Neural cell (in vitro differentiated cells): Measurements from ENCODE around the gene DNAJC5G. TPM values are rescaled to one million over a fixed set of nuclear protein-coding genes. Genes with fewer than 3 reads are reported as not detected.
"Not testable (repeated sequence)": the region's sequence is repeated elsewhere in the genome, so short reads cannot be mapped to it uniquely, and the experiment has no call there.

Experiments used
- H2AFZ ChIP-seq: fragments of 200-600, 300-800 bp; sonication (generic), shearing (Covaris generic); 2 replicates; pipeline ENCODE4 v1.6.0; 2014; ENCODE audit warnings: low read depth, mild to moderate bottlenecking, antibody characterized with exemption, low read length, moderate library complexity
- H3F3A ChIP-seq: fragments of 200-600 bp; shearing (Covaris generic); 2 replicates; pipeline ENCODE4 v1.6.1; 2016; ENCODE audit warnings: mild to moderate bottlenecking, moderate library complexity, mixed read lengths, antibody characterized with exemption, low read length; ENCODE audit not compliant: insufficient read depth, poor library complexity, severe bottlenecking
- H3K27ac ChIP-seq: fragments of 200-600, 300-800 bp; sonication (generic), shearing (Covaris generic); 2 replicates; pipeline ENCODE4 v1.5.1; 2014; ENCODE audit warnings: mild to moderate bottlenecking, low read length, moderate library complexity
- H3K27me3 ChIP-seq: fragments of 300-800, 200-600 bp; sonication (generic), shearing (Covaris generic); 2 replicates; pipeline ENCODE4 v1.6.0; 2014; ENCODE audit warnings: mild to moderate bottlenecking, low read depth, low read length, moderate library complexity; ENCODE audit not compliant: insufficient read depth
- H3K36me3 ChIP-seq: fragments of 300-800, 200-600 bp; sonication (generic), shearing (Covaris generic); 2 replicates; pipeline ENCODE4 v1.5.1; 2014; ENCODE audit warnings: mild to moderate bottlenecking, antibody characterized with exemption, low read length, moderate library complexity; ENCODE audit not compliant: insufficient read depth
- H3K4me2 ChIP-seq: fragments of 300-800, 200-600 bp; sonication (generic), shearing (Covaris generic); 2 replicates; pipeline ENCODE4 v1.6.0; 2014; ENCODE audit warnings: mild to moderate bottlenecking, low read length
- H3K4me3 ChIP-seq: fragments of 300-800, 200-600 bp; sonication (generic), shearing (Covaris generic); 2 replicates; pipeline ENCODE4 v1.5.1; 2014; ENCODE audit warnings: mild to moderate bottlenecking, low read length, moderate library complexity
- H3K79me2 ChIP-seq: fragments of 200-600 bp; shearing (Covaris generic); replicated peaks from 2 replicates; pipeline ENCODE4 v1.6.0; 2014; ENCODE audit warnings: mild to moderate bottlenecking, low read length, moderate library complexity; ENCODE audit not compliant: insufficient read depth
- H3K9ac ChIP-seq: fragments of 300-800, 200-600 bp; sonication (generic), shearing (Covaris generic); 2 replicates; pipeline ENCODE4 v1.6.1; 2016; ENCODE audit warnings: mild to moderate bottlenecking, low read length, mixed read lengths
- H3K9me2 ChIP-seq: fragments of 200-600 bp; shearing (Covaris generic); 2 replicates; pipeline ENCODE4 v1.6.1; 2016; ENCODE audit warnings: mild to moderate bottlenecking, low read length, mixed read lengths; ENCODE audit not compliant: insufficient read depth
- H3K9me3 ChIP-seq: fragments of 200-600, 300-800 bp; sonication (generic), shearing (Covaris generic); 2 replicates; pipeline ENCODE4 v1.6.1; 2016; ENCODE audit warnings: mild to moderate bottlenecking, mixed run types, low read length, moderate library complexity, mixed read lengths
- H4K20me1 ChIP-seq: fragments of 200-600 bp; shearing (Covaris generic); 2 replicates; pipeline ENCODE4 v1.6.1; 2016; ENCODE audit warnings: mild to moderate bottlenecking, mixed run types; ENCODE audit not compliant: insufficient read depth
- CTCF ChIP-seq: fragments of 450-650 bp; IDR thresholded peaks from 2 replicates; pipeline ENCODE4 v1.5.1; 2014; ENCODE audit warnings: antibody characterized with exemption, mild to moderate bottlenecking, moderate library complexity; ENCODE audit not compliant: poor library complexity, severe bottlenecking
- EP300 ChIP-seq: fragments of 450-650 bp; conservative IDR thresholded peaks from 2 replicates; pipeline ENCODE4 v1.6.1; 2014; ENCODE audit warnings: antibody characterized with exemption, mild to moderate bottlenecking, moderate library complexity; ENCODE audit not compliant: poor library complexity, severe bottlenecking
- EZH2 ChIP-seq: fragments of 200-600, 300-800 bp; shearing (Covaris generic), sonication (generic); IDR thresholded peaks from 2 replicates; pipeline ENCODE4 v1.6.1; 2014; ENCODE audit warnings: antibody characterized with exemption, low read length, borderline replicate concordance, mild to moderate bottlenecking; ENCODE audit not compliant: insufficient read depth, poor library complexity, severe bottlenecking
- MXI1 ChIP-seq: fragments of 450-650 bp; conservative IDR thresholded peaks from 2 replicates; pipeline ENCODE4 v1.6.1; 2014; ENCODE audit warnings: antibody characterized with exemption, mild to moderate bottlenecking; ENCODE audit not compliant: poor library complexity, severe bottlenecking
- POLR2AphosphoS5 ChIP-seq: IDR thresholded peaks from 2 replicates; pipeline ENCODE4 v1.6.1; 2012
- RAD21 ChIP-seq: fragments of 450-650 bp; conservative IDR thresholded peaks from 2 replicates; pipeline ENCODE4 v1.6.1; 2014; ENCODE audit warnings: antibody characterized with exemption, mild to moderate bottlenecking, moderate library complexity
- SMC3 ChIP-seq: fragments of 450-650 bp; conservative IDR thresholded peaks from 2 replicates; pipeline ENCODE4 v1.6.1; 2014; ENCODE audit warnings: antibody characterized with exemption, mild to moderate bottlenecking, moderate library complexity; ENCODE audit not compliant: poor library complexity
- TAF1 ChIP-seq: IDR thresholded peaks from 2 replicates; pipeline ENCODE4 v1.6.1; 2012; ENCODE audit warnings: low read depth
- polyA plus RNA-seq: library from polyadenylated mRNA; depleted of rRNA; stranded (reverse); fragments of >200 nt; gene quantifications from 2 replicates; pipeline ENCODE4 v1.2.3, GENCODE V29; 2014
- TF ChIP-seq, protein P1 (sequence below): IDR thresholded peaks from 2 replicates; pipeline ENCODE4 v1.6.1; 2012; ENCODE audit warnings: borderline replicate concordance

DNAJC5G gene
- polyA plus RNA-seq, 1 donor from 2014 or later: not detected

DNA sequence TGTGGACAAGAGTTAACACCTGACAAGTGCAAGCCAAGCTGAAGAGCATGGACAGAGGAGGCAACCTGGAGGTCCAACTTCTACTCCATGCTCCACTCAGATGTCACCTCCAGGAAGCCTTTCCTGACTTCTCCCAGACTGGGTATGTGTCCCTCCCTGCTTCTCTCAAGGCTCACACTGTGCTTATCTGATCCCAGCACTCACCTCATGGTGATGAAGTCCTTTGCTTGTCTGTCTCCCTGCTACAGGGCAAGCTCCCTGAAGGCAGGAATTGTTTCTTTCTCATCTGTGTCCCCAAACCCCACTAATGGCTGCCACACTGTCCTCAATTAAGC lies 9.7 kb upstream of the DNAJC5G start:
- Histone ChIP-seq H2AFZ (no peak overlapping the region), H3K9me2 (no peaks in the 10 kb centered on the region), H3K9ac (no peak overlapping the region), H4K20me1 (no peaks in the 10 kb centered on the region), H3K36me3 (no peaks in the 10 kb centered on the region), H3K27ac (no peak overlapping the region), H3K4me2 (no peak overlapping the region), H3K4me3 (peak overlapping the region; percentile 62), H3K27me3 (peaks cover 76% of the 10 kb centered on the region), H3K9me3 (no peaks in the 10 kb centered on the region), H3K79me2 (no peaks in the 10 kb centered on the region), H3F3A (no peaks in the 10 kb centered on the region)
- TF ChIP-seq TAF1: no peak
- TF ChIP-seq CTCF: no peak
- no peak for TF ChIP-seq RAD21
- TF ChIP-seq POLR2AphosphoS5: no peak
- TF ChIP-seq MXI1: no peak
- TF ChIP-seq SMC3: no peak
- TF ChIP-seq, protein P1, sequence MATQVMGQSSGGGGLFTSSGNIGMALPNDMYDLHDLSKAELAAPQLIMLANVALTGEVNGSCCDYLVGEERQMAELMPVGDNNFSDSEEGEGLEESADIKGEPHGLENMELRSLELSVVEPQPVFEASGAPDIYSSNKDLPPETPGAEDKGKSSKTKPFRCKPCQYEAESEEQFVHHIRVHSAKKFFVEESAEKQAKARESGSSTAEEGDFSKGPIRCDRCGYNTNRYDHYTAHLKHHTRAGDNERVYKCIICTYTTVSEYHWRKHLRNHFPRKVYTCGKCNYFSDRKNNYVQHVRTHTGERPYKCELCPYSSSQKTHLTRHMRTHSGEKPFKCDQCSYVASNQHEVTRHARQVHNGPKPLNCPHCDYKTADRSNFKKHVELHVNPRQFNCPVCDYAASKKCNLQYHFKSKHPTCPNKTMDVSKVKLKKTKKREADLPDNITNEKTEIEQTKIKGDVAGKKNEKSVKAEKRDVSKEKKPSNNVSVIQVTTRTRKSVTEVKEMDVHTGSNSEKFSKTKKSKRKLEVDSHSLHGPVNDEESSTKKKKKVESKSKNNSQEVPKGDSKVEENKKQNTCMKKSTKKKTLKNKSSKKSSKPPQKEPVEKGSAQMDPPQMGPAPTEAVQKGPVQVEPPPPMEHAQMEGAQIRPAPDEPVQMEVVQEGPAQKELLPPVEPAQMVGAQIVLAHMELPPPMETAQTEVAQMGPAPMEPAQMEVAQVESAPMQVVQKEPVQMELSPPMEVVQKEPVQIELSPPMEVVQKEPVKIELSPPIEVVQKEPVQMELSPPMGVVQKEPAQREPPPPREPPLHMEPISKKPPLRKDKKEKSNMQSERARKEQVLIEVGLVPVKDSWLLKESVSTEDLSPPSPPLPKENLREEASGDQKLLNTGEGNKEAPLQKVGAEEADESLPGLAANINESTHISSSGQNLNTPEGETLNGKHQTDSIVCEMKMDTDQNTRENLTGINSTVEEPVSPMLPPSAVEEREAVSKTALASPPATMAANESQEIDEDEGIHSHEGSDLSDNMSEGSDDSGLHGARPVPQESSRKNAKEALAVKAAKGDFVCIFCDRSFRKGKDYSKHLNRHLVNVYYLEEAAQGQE: no peak
- no peak for TF ChIP-seq EZH2
- TF ChIP-seq EP300: no peak

DNA sequence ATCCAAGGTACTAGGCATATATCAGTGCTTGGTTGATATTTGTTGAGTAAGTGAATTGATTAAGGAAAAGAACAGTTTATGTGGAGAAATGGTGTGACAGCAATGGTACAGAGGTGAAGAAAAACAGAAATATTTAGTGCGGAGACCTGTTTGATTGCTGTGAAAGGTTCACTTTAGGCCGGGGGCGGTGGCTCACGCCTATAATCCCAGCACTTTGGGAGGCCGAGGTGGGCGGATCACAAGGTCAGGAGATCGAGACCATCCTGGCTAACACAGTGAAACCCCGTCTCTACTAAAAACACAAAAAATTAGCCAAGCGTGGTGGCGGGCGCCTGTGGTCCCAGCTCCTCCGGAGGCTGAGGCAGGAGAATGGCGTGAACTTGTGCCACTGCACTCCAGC lies 6.9 kb upstream of the DNAJC5G start:
- H3K36me3 ChIP-seq, H3K27ac ChIP-seq, H3K4me3 ChIP-seq, H3K4me2 ChIP-seq, H2AFZ ChIP-seq, H3F3A ChIP-seq, H3K9ac ChIP-seq, H3K79me2 ChIP-seq, H3K9me2 ChIP-seq, H4K20me1 ChIP-seq, H3K9me3 ChIP-seq: not testable (repeated sequence)
- peaks cover 48% of the 10 kb centered on the region for H3K27me3 ChIP-seq

DNA sequence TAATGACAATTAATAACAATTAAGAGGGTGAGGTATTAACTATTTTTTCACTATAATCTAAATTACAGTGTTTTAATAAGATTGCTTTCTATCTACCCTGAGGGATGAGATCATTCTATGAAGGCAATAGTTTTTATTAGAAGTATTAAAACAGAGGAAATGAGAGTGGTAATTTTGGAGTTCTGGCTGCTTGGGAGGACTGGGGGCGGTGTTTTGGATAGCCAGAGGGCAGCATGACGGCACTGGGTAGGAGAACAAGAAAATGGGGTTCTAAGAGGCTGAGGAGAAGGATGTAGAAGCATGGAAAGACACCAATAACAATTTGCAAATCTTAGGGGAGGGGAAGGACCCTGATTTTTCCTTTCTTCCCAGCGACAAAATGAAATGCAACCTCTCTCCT lies 5.1 kb upstream of the DNAJC5G start:
- H3K27ac ChIP-seq: no peak overlapping the region
- H3K4me3 ChIP-seq: no peak overlapping the region
- no peak overlapping the region for H2AFZ ChIP-seq
- TF ChIP-seq SMC3: no peak
- no peak for TF ChIP-seq MXI1
- TF ChIP-seq RAD21: no peak
- TF ChIP-seq CTCF: no peak
- no peak for TF ChIP-seq EZH2
- TF ChIP-seq, protein P1: no peak
- TF ChIP-seq POLR2AphosphoS5: no peak
- H3K9me3 ChIP-seq: no peaks in the 10 kb centered on the region
- no peaks in the 10 kb centered on the region for H3K36me3 ChIP-seq
- no peaks in the 10 kb centered on the region for H4K20me1 ChIP-seq
- no peaks in the 10 kb centered on the region for H3K9me2 ChIP-seq
- H3K9ac ChIP-seq: no peak overlapping the region
- H3F3A ChIP-seq: no peaks in the 10 kb centered on the region
- H3K79me2 ChIP-seq: no peaks in the 10 kb centered on the region
- no peak overlapping the region for H3K4me2 ChIP-seq
- H3K27me3 ChIP-seq: peaks cover 29% of the 10 kb centered on the region
